Cerebellar nuclear complex (tissue), 1 donor: ENCODE data around the gene GABRG1.

ENCODE experiments used
- DNase-seq, 2 experiments: peaks; one replicate each; lab custom pipeline; 2025; lab: John Stamatoyannopoulos, UW

Gene GABRG1

DNA sequence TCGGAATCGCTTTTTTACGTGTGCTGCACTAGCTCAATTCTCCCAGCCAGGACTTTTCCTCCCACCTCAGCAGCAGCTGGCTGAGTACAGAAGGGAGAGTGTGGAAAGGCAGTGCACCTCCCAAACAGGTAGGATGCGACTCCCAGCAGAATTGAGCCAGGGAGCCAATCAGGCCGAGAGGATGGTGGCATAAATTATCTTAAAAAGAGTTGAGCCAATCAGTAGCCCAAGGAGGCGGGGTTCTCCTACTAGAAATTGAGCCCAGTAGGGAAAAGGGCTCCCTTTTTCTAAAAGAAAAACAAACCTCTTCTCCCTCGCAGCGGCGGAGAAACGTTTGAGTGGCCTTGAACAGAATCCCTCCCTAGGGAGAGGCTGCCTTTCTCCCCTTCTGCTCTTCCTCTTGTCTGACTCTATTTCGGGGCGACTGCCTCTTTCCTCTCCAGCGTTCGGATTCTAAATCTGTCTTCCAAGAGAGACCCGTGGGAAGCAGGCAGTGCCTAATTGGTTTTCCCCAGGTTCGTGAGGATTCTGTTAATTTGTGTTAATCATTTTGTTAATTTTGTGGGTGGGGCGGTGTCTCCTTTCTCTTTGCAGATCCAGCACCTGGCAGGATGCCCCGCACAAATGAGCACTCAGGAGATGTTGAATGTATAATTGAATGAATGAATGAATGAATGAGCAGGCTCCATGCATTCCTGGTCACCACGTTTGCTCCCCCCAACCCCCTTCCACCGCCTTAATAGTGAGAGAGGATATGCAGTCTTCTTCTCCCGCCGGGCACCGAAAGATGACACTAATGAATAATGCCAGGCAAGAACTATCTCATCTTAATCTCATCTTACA is at the start of gene GABRG1:
TSS of gene GABRG1 (minus strand) at position 142 of the 843 bp plus-strand sequence. CDS start at position 1, 141 bp downstream.
- DNase-seq: no peak

DNA sequence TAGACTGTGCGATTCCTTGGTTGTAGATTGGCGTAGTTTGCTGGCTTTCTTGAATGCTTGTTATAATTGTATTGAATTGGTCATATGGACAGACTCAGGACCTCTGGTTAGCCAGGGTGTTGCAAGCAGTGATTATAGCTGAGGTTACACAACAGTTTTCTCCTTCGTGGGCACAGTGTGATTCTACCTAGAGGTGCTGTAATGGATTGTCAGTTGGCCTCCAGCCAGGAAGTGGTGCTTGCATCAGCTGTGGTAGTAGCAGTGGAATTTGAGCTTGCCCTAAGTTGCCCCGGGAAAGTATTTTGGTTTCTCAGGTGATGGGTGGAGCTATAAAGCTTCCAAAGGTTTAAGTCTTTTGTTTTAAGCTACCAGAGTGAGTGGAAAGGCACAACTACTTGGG is 23.1 kb upstream of the GABRG1 start:
- DNase-seq: no peak

DNA sequence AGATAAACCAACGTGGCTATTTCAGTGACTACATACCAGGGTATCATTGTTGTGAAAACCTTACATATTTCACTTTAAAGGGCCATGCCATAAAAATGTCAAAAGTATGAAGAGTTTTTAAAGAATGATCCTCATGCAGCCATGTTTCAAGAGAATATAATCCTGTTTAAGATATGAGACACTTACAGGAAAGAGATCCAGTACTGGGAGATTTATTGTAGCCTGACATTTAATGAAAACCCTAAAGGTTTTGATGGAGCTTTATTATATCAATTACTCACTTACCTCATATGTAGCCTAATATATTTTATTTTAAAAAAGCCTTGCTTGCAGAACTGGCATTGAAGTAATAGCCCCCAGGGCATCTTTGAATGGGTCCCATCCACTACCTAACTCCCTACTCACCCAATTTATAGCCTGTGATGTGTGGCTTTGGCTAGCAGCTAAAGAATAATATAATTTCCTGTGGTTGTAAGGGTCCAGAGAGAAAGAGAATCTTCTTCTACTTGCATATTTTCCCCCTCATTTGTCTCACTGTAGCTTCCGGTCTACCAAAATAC is 7.7 kb upstream of the GABRG1 start:
- no peak for DNase-seq

DNA sequence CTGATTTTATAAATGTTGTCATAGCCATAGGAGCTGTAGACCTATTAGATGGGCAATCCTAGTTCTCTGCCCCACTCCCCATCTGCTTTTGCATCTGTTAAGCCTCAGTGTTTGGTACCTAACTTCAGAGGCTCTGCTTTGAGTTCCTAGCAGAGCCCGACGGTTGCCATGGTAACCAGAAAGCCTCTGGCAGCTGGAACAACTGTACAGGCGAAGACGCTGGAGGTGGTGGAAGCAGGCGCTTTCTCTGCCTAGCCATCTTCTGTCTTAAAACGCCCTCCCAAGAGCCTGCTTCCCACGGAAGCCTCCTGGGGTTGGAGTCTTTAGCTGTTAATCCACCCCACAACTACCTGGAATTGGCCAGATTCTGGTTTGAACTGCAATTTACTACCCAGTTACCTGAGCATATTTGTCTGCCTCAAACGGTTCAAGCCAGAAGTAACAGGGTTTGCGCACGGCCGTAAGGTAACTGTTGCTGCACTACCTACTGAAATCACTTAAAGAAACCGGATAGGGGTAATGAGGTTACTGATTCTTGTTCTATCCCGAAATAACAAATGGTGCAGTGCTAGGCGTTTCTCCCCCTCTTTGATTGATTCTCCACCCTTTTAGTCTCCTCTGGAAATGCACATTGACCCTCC is 1.0 kb upstream of the GABRG1 start:
- DNase-seq: no peak

DNA sequence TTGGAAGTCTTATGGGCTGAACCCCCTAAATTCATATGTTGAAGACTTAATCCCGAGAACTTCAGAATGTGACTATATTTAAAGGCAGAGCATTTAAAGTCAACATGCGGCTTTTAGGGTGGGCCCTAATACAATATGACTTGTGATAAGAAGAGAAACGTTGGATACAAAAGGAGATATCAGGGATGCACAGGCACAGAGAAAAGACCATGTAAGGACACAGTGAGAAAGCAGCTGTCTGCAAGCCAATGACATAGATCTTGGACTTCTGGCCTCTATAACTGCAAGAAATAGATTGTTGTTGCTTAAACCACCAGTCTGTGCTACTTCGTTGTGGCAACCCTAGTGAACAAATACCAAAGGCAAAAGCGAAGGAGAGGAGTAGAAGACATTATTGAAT is 42.2 kb downstream of the GABRG1 start:
- no peak for DNase-seq

DNA sequence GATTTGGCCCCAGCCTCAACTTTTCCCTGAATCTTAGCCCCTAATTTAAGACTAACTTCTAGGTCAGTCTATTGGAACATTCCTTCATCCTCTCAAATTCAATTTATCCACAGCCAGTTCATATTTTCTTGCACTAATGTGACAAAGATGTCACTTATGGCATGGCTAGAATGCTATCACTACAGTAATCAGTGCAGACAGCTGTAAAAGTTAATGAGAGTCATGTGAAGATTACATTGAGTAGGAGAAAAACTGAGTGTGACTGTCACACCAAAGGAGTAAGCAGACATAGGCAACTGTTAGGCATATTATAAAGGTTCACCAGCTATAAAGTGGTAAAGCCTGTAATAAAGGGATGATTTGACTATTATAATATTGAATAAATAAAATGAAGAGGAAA is 42.6 kb downstream of the GABRG1 start:
- no peak for DNase-seq

DNA sequence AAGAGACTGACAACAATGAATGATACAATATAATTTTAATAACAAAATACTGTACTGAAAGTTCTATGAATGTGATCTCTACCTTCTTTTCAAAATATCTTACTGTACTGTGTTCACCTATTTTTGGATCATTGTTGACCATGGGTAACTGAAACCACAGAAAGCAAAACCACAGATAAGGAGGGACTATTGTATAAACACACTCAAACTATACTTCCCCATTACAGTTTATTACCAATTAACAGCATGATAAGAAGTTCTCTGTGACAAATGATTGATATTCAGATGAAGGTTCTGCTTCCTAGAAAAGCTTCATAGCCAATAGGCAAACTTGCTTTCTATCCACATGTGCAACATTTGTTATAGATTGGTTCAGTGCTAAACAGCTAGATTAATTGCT is 50.1 kb downstream of the GABRG1 start:
- no peak for DNase-seq

DNA sequence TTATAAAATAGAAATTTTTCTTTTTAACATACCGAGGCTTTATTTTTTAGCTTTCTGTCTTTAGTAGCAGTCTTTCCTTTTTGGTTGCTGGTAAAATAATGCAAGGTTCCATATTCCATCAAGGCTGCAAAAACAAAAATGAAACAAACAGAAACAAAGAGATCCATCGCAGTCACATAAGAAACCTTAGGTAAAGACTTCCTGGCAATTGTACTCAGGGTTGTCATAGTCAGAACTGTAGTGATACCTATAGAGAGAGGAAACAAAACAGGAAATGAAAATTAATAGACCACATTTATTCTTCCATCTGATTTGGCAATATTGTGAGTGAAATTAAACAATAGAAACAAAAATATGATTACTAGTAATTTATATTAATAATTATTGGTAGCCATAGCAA is 72.5 kb downstream of the GABRG1 start:
- DNase-seq: no peak

DNA sequence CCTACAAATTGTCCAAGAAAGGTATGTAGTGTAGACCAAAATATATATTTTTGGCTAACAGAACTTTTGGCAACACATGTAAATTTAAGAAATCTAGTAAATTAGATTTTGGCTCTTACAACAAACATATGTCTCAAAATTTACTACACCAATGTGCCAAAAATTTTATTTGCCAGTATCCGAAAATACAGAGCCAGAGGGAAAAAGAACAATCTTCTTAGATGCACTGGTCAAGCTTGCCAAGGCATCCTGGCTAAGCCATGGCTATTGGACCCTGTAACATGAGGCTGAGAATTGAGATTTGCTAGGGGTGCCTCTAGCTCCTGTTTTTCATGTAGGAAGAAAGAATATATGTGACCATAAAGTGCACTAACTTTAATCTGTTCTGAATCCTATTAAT is 91.8 kb downstream of the GABRG1 start:
- DNase-seq: no peak

DNA sequence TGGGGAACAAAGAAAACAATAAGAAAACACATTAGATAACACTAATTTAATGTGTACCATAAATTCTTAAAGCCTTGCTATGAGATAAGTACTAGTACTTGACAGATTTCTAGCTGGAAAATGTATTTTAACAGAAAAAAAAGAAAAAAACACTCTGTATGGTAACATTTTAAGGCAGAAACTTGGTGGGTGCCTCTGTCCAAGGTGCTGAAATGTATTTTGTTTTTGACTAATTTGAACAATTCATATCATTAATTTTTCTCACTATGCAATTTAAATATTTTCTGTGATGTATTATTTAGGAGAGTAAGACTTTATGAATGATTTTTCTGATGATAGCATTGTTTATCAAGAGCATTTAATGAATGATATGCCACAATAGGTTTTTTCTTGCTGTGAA is 107.5 kb downstream of the GABRG1 start:
- DNase-seq: no peak

DNA sequence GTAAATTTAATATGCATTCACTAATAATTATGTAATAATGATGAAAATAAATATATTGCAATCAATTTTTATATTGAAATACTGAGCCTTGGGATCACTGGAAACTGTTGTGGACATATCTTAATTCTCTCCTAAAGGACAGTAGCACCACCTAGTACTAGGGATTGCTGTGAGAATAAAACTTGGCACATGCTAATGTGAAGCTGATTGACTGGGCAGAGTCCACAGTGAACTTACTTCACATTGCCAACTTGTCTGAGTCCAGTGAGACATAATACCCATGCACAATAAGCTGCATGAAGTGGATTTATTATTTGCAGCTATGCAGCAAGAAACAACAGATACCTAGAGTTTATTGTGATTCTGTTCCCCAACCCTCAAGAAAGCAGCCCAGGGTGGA is 131.1 kb downstream of the GABRG1 start:
- DNase-seq: no peak

DNA sequence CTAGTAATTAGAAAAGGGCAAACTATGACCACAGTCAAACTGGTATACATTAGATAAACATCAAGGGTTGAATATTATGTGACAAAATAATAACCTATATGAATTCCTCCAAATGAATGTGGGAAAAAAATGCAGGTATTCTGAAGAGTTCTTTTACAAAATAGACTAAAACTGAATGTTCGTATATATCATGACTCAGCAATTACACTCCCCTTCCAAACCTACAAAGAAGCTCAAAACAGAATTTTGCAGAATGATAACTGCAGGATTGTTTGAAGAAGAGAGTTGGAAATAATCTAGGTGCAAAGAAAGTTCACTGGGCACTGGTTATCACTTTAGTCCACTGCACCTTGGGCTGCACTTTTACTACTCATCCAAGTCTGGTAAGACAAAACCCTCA is 134.1 kb downstream of the GABRG1 start:
- no peak for DNase-seq

DNA sequence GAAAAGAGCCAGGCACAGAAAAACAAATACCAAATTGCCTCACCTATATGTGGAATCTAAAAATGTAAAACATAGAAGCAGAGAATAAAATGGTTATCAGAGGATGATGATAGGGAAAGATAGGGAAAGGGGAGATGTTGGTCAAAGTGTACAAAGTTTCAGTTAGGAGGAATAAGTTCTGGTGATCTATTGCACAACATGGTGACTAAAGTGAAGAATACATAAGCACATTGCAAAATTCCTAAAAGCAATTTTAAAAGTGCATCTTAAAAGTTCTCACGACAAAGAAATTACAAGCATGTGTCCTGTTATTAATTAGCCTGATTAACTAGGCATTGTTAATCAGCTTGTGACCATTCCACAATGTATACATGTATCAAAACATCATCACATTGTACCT is 136.0 kb downstream of the GABRG1 start:
- DNase-seq: no peak
